Stimulated activated CD8-positive, alpha-beta memory T cell treated with anti-CD3 and anti-CD28 coated beads, Interleukin-15, amount 100 ng/mL, for 24 hours (primary cell): ENCODE data around the gene ADGRL1.
"Not testable (repeated sequence)": the region's sequence is repeated elsewhere in the genome, so short reads cannot be mapped to it uniquely, and the experiment has no call there.

ENCODE experiments used
- DNase-seq: peaks from one replicate; pipeline ENCODE4 v3.0.0-alpha.2; 2020; ENCODE audit warnings: low read depth

The ADGRL1 gene

GRCh38 chr19:14189415-14189814 lies 16.6 kb downstream of the ADGRL1 start:
- no peak for DNase-seq

GRCh38 chr19:14188086-14188485 lies 17.9 kb downstream of the ADGRL1 start:
- DNase-seq, result not testable (repeated sequence)

- no peak for DNase-seq
Observed at GRCh38 chr19:14187561-14187960, 18.4 kb downstream of the ADGRL1 start.

DNA sequence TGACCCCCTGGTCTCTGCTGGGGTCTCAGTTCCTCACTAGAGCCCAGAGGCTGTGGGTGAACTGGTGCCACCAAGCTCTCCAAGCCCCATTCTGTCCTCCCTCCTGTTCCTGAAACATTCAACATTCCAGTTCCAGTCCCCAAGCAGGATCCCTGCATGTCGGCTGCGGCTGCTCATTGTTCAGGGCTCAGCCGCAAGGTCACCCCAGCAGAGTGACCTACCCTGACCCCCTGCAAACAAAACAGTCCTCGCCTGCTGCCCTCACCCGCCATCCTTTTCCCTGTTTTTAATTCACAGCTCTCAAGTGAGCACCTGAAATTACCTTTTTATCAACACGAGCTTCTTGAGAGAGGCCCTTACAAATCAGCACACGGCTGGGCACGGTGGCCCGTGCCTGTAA lies 19.3 kb downstream of the ADGRL1 start:
- DNase-seq, result not testable (repeated sequence)

DNA sequence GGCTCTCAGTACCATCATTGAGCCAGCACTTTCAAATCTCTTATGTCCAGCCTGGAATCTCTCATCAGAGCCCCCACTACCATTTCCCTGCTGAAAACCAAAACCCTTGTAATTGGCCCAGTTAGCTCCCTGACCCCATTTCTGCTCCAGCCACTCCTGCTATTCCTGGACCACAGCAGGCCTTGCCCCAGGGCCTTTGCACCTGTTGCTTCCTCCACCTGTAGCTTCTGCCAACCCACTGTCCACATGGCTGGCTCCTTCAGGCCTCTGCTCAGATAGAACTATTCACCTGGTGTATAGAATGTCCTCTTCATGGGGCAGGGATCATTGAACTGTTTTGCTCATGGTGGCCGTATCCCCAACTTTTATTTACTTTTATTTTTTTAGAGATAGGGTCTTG lies 20.3 kb downstream of the ADGRL1 start:
- DNase-seq, result not testable (repeated sequence)

- DNase-seq, result no peak
Observed at GRCh38 chr19:14185158-14185557, 20.8 kb downstream of the ADGRL1 start.

- no peak for DNase-seq
Observed at GRCh38 chr19:14183741-14184350, 22.1 kb downstream of the ADGRL1 start.

GRCh38 chr19:14182476-14182875 lies 23.5 kb downstream of the ADGRL1 start:
- DNase-seq, result no peak

GRCh38 chr19:14181906-14182305 lies 24.1 kb downstream of the ADGRL1 start:
- DNase-seq, result no peak

DNA sequence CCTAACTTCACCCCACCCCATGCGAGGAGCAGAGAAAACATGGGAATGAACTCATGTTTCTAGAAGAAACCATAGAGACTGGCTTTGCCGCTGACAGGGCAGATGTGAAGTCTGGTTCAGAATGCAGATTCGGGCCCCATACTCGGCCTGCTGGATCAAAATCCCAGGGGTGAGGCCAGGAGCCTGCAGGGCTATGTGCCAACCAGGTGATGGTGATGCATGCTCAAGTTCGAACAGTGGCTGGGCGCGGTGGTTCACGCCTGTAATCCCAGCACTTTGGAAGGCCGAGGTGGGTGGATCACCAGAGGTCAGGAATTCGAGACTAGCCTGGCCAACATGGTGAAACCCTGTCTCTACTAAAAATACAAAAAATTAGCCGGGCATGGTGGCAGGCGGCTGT lies 24.8 kb downstream of the ADGRL1 start:
- not testable (repeated sequence) for DNase-seq

- DNase-seq, result no peak
Observed at GRCh38 chr19:14177496-14178074, 28.4 kb downstream of the ADGRL1 start.

DNA sequence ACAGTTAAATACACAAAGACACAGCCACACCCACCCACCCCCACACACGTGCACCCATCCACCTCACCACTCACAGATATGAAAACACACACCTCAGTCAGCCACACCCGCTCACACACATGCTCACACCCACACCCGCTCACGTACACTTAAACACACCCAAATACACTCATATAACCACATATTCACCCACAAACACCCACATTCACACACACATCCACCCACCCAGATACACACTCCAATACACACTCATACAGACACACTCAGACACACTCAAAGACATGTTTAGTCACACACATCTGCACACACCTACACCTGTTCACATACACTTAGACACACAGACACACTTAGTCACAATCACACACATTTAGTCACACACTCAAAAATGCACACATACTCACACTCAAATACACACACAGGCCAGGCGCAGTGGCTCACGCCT lies 30.6 kb downstream of the ADGRL1 start:
- no peak for DNase-seq

- DNase-seq, result no peak
Observed at GRCh38 chr19:14174883-14175282, 31.1 kb downstream of the ADGRL1 start.

DNA sequence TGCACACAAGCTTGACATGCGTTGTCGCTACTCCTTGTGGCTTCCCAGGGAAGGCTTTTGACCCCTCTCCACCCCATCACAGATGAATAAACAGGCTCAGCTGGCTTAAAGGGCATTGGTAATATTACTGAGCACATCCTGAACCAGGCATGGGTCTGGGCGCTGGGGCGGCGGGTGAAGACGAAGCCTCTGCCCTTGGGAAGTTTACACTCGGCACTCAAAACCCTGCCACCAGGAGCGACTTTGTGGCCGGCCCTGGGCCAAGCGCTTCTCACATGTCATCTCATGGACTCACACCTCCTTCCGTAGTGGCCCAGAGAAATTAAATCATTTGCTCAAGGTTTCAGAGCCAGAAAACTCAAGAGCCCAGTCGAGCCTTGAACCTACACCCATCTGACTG lies 37.0 kb downstream of the ADGRL1 start:
- no peak for DNase-seq

- no peak for DNase-seq
Observed at GRCh38 chr19:14168259-14168972, 37.6 kb downstream of the ADGRL1 start.

GRCh38 chr19:14167576-14168138 lies 38.3 kb downstream of the ADGRL1 start:
- DNase-seq, result no peak

- DNase-seq, result no peak
Observed at GRCh38 chr19:14166999-14167575, 38.9 kb downstream of the ADGRL1 start.

DNA sequence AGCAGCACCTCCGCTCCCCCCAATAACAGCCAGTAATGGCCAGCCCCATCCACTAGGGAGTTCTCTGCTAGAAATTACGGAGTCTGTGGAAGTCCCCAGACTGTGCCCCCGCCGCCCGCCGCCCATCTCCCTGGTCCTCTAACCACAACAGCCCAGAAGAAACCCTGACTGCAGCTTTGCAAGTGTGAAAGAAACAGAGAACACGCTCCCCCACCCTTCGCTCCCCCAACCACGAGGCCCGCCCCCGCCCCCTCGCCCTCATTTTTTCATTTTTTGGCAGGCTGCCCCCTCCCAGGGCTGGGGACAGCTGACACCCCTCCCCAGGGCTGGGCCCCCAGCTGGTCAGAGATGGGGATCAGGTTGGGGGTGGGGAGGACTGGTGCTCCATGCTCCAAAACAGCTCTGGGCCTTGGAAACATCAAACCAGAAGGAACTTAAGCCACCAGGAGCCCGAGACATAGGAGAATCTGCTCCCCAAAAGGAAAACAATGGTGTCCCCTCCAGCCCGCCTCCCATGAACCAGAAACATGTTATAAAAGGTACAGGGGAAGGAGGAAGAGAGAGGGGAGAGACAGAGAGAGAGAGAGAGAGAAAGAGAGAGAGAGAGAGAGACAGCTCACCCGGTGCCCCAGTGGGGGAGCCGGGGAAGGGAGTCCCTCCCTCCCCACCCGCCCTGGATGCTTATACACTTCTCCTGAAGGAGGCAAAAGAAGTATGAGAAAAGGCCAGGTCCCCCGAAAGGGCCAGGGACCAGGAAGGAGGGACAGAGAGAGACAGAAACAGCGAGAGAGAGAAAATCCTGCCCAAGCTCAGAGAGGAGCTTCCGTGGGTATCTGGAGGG lies 39.8 kb downstream of the ADGRL1 start:
- DNase-seq, result no peak

DNA sequence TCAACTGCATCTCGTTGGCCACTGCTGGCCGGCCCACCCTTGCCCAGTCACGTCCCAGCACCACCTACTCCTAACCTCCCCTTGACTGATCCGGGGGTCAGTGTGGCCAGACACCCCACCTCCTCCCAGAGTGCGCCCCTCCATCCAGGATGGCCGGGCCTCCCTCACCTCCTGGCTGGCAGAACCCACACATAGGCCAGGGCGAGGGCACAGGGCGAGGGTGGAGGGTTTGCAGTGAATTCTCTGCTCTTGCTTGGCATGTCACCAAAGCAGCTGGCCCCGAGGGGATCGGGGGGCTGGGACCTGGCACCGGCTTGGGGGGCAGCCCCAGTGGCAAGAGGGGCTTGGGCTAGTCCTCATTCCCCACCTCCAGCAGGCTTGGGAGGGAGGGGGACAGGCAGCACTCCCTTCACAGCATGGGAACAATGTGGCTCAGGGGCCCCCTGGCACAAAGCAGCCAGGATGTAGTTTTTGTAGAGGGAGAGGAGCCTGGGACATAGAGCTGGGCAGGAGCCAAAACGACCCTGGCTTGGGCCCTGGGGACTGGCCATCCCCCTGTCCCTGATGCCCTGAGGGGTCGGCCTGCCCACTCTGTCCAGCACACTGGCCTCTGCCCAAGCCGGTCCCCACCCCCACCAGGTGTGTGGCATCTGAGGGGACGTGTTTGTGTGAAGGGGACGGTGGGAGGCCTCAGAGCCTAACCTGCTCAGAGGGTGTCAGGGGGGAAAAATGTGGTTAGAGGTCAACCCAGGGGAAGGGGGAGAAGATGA lies 41.1 kb downstream of the ADGRL1 start:
- DNase-seq, result no peak

GRCh38 chr19:14164082-14164481 lies 41.9 kb downstream of the ADGRL1 start:
- no peak for DNase-seq

GRCh38 chr19:14162871-14163297 lies 43.1 kb downstream of the ADGRL1 start:
- DNase-seq, result no peak
